WTC11 (cell line): ENCODE measurements around the gene SBK3. TPM values are rescaled to one million over a fixed set of nuclear protein-coding genes. Genes with fewer than 3 reads are reported as not detected.

Experiments
- ATAC-seq: fragments of 200-7000 bp; cut with Tn5 transposase; 2 replicates; pipeline ENCODE4 v1.10.0; 2021; ENCODE audit warnings: mild to moderate bottlenecking, moderate library complexity
- CTCF ChIA-PET: fragments of 300-600 bp; sonication (Branson Sonifier 250); formaldehyde crosslinking; loops from one replicate; lab custom pipeline; 2021; ENCODE audit warnings: antibody characterized with exemption; lab: Charles Lee
- POLR2A ChIA-PET: fragments of 350-600 bp; sonication (Branson Sonifier 250); formaldehyde crosslinking; loops from one replicate; lab custom pipeline; 2021; ENCODE audit warnings: antibody characterized with exemption; lab: Charles Lee
- DNase-seq: peaks from one replicate; pipeline ENCODE4 v3.0.0; 2021; ENCODE audit warnings: low spot score
- H3K27ac Mint-ChIP-seq: 2 replicates; pipeline ENCODE4 v1.8.0; 2021; ENCODE audit warnings: mixed read lengths
- H3K27me3 Mint-ChIP-seq: 2 replicates; pipeline ENCODE4 v1.8.0; 2021; ENCODE audit warnings: low read depth, mild to moderate bottlenecking, moderate library complexity, mixed read lengths
- H3K36me3 Mint-ChIP-seq: 2 replicates; pipeline ENCODE4 v1.8.0; 2021; ENCODE audit warnings: mixed read lengths
- H3K4me1 Mint-ChIP-seq: 2 replicates; pipeline ENCODE4 v1.8.0; 2022; ENCODE audit warnings: mixed read lengths
- H3K4me3 Mint-ChIP-seq: 2 replicates; pipeline ENCODE4 v1.8.0; 2021; ENCODE audit warnings: mild to moderate bottlenecking, moderate library complexity, mixed read lengths
- H3K9me3 Mint-ChIP-seq: 2 replicates; pipeline ENCODE4 v1.8.0; 2021; ENCODE audit warnings: mixed read lengths
- CTCF ChIP-seq: fragments of 200-600 bp; IDR thresholded peaks from 2 replicates; pipeline ENCODE4 v1.8.0; 2022; ENCODE audit warnings: antibody characterized with exemption
- ERG ChIP-seq: fragments of 250-450 bp; sonication (Bioruptor Pico); IDR thresholded peaks from 2 replicates; pipeline ENCODE4 v1.8.0; 2021; ENCODE audit warnings: mild to moderate bottlenecking
- ESRRA ChIP-seq: sonication (generic); formaldehyde crosslinking; IDR thresholded peaks from 2 replicates; pipeline ENCODE4 v1.8.1; 2022; ENCODE audit warnings: mild to moderate bottlenecking, missing genetic modification reagents, borderline replicate concordance
- ETV6 ChIP-seq: sonication (generic); formaldehyde crosslinking; IDR thresholded peaks from 2 replicates; pipeline ENCODE4 v1.8.1; 2022; ENCODE audit warnings: mild to moderate bottlenecking, missing genetic modification reagents
- FOXJ3 ChIP-seq: sonication (generic); formaldehyde crosslinking; IDR thresholded peaks from 2 replicates; pipeline ENCODE4 v1.9.0; 2021; ENCODE audit warnings: missing genetic modification reagents, mild to moderate bottlenecking, borderline replicate concordance
- FOXP1 ChIP-seq: sonication (generic); formaldehyde crosslinking; IDR thresholded peaks from 2 replicates; pipeline ENCODE4 v1.8.0; 2022; ENCODE audit warnings: missing genetic modification reagents, mild to moderate bottlenecking, moderate library complexity, borderline replicate concordance
- GABPB1 ChIP-seq: sonication (generic); formaldehyde crosslinking; IDR thresholded peaks from 2 replicates; pipeline ENCODE4 v1.8.1; 2023; ENCODE audit warnings: mild to moderate bottlenecking, missing genetic modification reagents
- GTF2I ChIP-seq: fragments of 250-450 bp; sonication (Bioruptor Pico); conservative IDR thresholded peaks from 2 replicates; pipeline ENCODE4 v1.4.0; 2021; ENCODE audit warnings: mild to moderate bottlenecking
- HMGA2 ChIP-seq: fragments of 250-450 bp; sonication (Bioruptor Pico); IDR thresholded peaks from 2 replicates; pipeline ENCODE4 v1.4.0; 2021; ENCODE audit warnings: mild to moderate bottlenecking, moderate library complexity
- IRF1 ChIP-seq: sonication (generic); formaldehyde crosslinking; IDR thresholded peaks from 2 replicates; pipeline ENCODE4 v1.8.0; 2023; ENCODE audit warnings: missing genetic modification reagents
- IRF2 ChIP-seq: sonication (generic); formaldehyde crosslinking; IDR thresholded peaks from 2 replicates; pipeline ENCODE4 v1.8.0; 2022; ENCODE audit warnings: low read depth, missing genetic modification reagents, borderline replicate concordance
- JUN ChIP-seq: sonication (generic); formaldehyde crosslinking; IDR thresholded peaks from 2 replicates; pipeline ENCODE4 v1.8.0; 2023; ENCODE audit warnings: mild to moderate bottlenecking, missing genetic modification reagents
- MAX ChIP-seq: sonication (generic); formaldehyde crosslinking; IDR thresholded peaks from 2 replicates; pipeline ENCODE4 v1.8.0; 2022; ENCODE audit warnings: mild to moderate bottlenecking, missing genetic modification reagents
- NR1H2 ChIP-seq: sonication (generic); formaldehyde crosslinking; IDR thresholded peaks from 2 replicates; pipeline ENCODE4 v1.9.0; 2021; ENCODE audit warnings: mild to moderate bottlenecking, moderate library complexity, missing genetic modification reagents
- RORB ChIP-seq: fragments of 250-450 bp; sonication (Bioruptor Pico); IDR thresholded peaks from 2 replicates; pipeline ENCODE4 v1.9.0; 2021; ENCODE audit warnings: mild to moderate bottlenecking
- SMAD4 ChIP-seq: sonication (generic); formaldehyde crosslinking; IDR thresholded peaks from 2 replicates; pipeline ENCODE4 v1.8.0; 2022; ENCODE audit warnings: mild to moderate bottlenecking, missing genetic modification reagents
- STAT6 ChIP-seq: sonication (generic); formaldehyde crosslinking; conservative IDR thresholded peaks from 2 replicates; pipeline ENCODE4 v1.8.1; 2023; ENCODE audit warnings: mild to moderate bottlenecking, low read depth, missing genetic modification reagents, moderate library complexity
- TCF7 ChIP-seq: sonication (generic); formaldehyde crosslinking; IDR thresholded peaks from 2 replicates; pipeline ENCODE4 v1.8.0; 2022; ENCODE audit warnings: mild to moderate bottlenecking, low read depth, missing genetic modification reagents, moderate library complexity
- USF2 ChIP-seq: sonication (generic); formaldehyde crosslinking; IDR thresholded peaks from 2 replicates; pipeline ENCODE4 v1.8.1; 2023; ENCODE audit warnings: mild to moderate bottlenecking, missing genetic modification reagents, moderate library complexity
- ZNF138 ChIP-seq: sonication (generic); formaldehyde crosslinking; conservative IDR thresholded peaks from 2 replicates; pipeline ENCODE4 v1.8.1; 2022; ENCODE audit warnings: mild to moderate bottlenecking, moderate library complexity, missing genetic modification reagents
- ZNF416 ChIP-seq: fragments of 250-450 bp; sonication (Bioruptor Pico); IDR thresholded peaks from 2 replicates; pipeline ENCODE4 v1.9.0; 2021; ENCODE audit warnings: mild to moderate bottlenecking, inconsistent platforms
- total RNA-seq: library from RNA; stranded (reverse); gene quantifications from 3 replicates; pipeline ENCODE4 v1.2.3, GENCODE V29; 2021

The SBK3 gene
- total RNA-seq, 1 experiment from 2014 or later, result 0.90 TPM

GRCh38 chr19:55520691-55521292 is 24.6 kb downstream of the SBK3 start:
- POLR2A ChIA-PET, result no interaction called here
- Mint-ChIP-seq H3K27ac (no peak overlapping the region), H3K36me3 (no peaks in the 10 kb centered on the region), H3K4me1 (no peaks in the 10 kb centered on the region; the same call in 1 of the 2 replicates), H3K27me3 (peaks cover 10% of the 10 kb centered on the region; the same call in 1 of the 2 replicates), H3K9me3 (no peaks in the 10 kb centered on the region), H3K4me3 (no peak overlapping the region)
- DNase-seq (no peak), ATAC-seq (no peak)
- no peak for TF ChIP-seq USF2 (CRISPR knock-in tag)
- TF ChIP-seq CTCF, result no peak
- no peak for TF ChIP-seq NR1H2 (CRISPR knock-in tag)
- TF ChIP-seq ETV6, result no peak
- TF ChIP-seq IRF2 (CRISPR knock-in tag), result no peak
- TF ChIP-seq GABPB1 (CRISPR knock-in tag), result no peak
- TF ChIP-seq FOXP1, result no peak
- no peak for TF ChIP-seq GTF2I (CRISPR knock-in tag)
- no peak for TF ChIP-seq SMAD4 (CRISPR knock-in tag)
- TF ChIP-seq RORB, result no peak
- CTCF ChIA-PET, result interaction anchor here (1.1 kb wide), 1 partner anchor 133 kb away, joined by 4 read pairs; no protein-coding TSS in a partner anchor

GRCh38 chr19:55519451-55520311 is 25.7 kb downstream of the SBK3 start:
- H3K4me1 Mint-ChIP-seq, result no peaks in the 10 kb centered on the region
- no peak for DNase-seq
- CTCF ChIA-PET, result interaction anchor here (0.8 to 1.1 kb wide), 2 partner anchors 16 to 135 kb away, joined by 3 to 4 read pairs; no protein-coding TSS in a partner anchor

More at GRCh38 chr19:55519451-55520311, 25.7 kb downstream of the SBK3 start:
- Mint-ChIP-seq H3K9me3 (no peaks in the 10 kb centered on the region), H3K27me3 (peaks cover 19% of the 10 kb centered on the region; the same call in 1 of the 2 replicates), H3K27ac (no peak overlapping the region), H3K4me3 (no peak overlapping the region), H3K36me3 (no peaks in the 10 kb centered on the region)
- POLR2A ChIA-PET, result no interaction called here
- ATAC-seq, result no peak
- no peak for TF ChIP-seq HMGA2 (CRISPR knock-in tag)
- no peak for TF ChIP-seq ZNF416 (CRISPR knock-in tag)
- TF ChIP-seq RORB, result no peak
- no peak for TF ChIP-seq JUN (CRISPR knock-in tag)
- TF ChIP-seq MAX, result no peak
- TF ChIP-seq TCF7 (CRISPR knock-in tag), result no peak
- no peak for TF ChIP-seq ZNF138 (CRISPR knock-in tag)
- TF ChIP-seq ERG (CRISPR knock-in tag), result no peak
- no peak for TF ChIP-seq ESRRA (CRISPR knock-in tag)
- TF ChIP-seq FOXJ3 (CRISPR knock-in tag), result no peak
- TF ChIP-seq IRF1 (CRISPR knock-in tag), result no peak
- no peak for TF ChIP-seq STAT6 (CRISPR knock-in tag)
